Brain microvascular endothelial cell (primary cell): ENCODE measurements around the gene COL27A1.

Experiments
- DNase-seq: peaks from one replicate; pipeline ENCODE4 v3.0.0-alpha.2; 2020
- H3K27ac ChIP-seq: fragments of 250-450 bp; sonication (Bioruptor Pico); 2 replicates; pipeline ENCODE4 v1.5.1; 2020; ENCODE audit warnings: mild to moderate bottlenecking, moderate library complexity
- H3K27me3 ChIP-seq: fragments of 250-450 bp; sonication (Bioruptor Pico); replicated peaks from 2 replicates; pipeline ENCODE4 v1.5.1; 2020; ENCODE audit warnings: mild to moderate bottlenecking
- H3K36me3 ChIP-seq: fragments of 250-450 bp; sonication (Bioruptor Pico); replicated peaks from 2 replicates; pipeline ENCODE4 v1.5.1; 2020; ENCODE audit warnings: mild to moderate bottlenecking
- H3K4me3 ChIP-seq: 2 replicates; pipeline ENCODE4 v1.5.1; 2011; ENCODE audit warnings: low read depth, mild to moderate bottlenecking, control low read depth, low read length, moderate library complexity
- in situ Hi-C: cut with HindIII; loops from 2 replicates; pipeline ENCODE4 v1.10.0; 2017; ENCODE audit warnings: low sequenced_read_pairs, low pct_ligation_motif_present
- TF ChIP-seq, protein P1 (sequence below): IDR thresholded peaks from 2 replicates; pipeline ENCODE4 v1.5.1; 2011; ENCODE audit warnings: low read depth, mild to moderate bottlenecking, moderate library complexity, low read length, control low read depth, inconsistent platforms; ENCODE audit errors: missing control alignments

Gene COL27A1

DNA sequence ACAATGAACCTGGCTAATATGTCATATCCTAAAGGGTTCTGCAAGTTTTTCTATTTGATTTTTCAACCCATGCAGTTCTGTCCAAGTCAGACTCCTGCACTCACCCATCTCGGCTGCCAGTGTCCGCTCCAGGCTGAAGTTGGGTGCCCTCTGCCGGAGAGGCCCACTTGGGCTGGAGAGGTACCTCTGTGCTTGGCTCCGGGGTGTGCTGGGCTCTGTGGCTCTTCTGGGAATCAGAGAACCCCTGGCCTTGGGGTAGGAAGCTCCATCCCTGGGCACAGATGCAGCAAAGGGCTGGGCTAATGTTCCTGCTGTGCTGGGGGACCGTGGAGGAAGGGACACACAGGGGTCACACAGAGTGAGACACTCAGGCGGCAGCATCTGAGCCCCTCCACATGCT lies 200.5 kb downstream of the COL27A1 start:
- Histone ChIP-seq H3K4me3 (no peak overlapping the region), H3K27me3 (no peaks in the 10 kb centered on the region), H3K36me3 (peaks cover 42% of the 10 kb centered on the region), H3K27ac (no peak overlapping the region)
- in situ Hi-C loops, result no loop called here
- TF ChIP-seq, protein P1, sequence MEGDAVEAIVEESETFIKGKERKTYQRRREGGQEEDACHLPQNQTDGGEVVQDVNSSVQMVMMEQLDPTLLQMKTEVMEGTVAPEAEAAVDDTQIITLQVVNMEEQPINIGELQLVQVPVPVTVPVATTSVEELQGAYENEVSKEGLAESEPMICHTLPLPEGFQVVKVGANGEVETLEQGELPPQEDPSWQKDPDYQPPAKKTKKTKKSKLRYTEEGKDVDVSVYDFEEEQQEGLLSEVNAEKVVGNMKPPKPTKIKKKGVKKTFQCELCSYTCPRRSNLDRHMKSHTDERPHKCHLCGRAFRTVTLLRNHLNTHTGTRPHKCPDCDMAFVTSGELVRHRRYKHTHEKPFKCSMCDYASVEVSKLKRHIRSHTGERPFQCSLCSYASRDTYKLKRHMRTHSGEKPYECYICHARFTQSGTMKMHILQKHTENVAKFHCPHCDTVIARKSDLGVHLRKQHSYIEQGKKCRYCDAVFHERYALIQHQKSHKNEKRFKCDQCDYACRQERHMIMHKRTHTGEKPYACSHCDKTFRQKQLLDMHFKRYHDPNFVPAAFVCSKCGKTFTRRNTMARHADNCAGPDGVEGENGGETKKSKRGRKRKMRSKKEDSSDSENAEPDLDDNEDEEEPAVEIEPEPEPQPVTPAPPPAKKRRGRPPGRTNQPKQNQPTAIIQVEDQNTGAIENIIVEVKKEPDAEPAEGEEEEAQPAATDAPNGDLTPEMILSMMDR, result no peak
- no peak for DNase-seq

DNA sequence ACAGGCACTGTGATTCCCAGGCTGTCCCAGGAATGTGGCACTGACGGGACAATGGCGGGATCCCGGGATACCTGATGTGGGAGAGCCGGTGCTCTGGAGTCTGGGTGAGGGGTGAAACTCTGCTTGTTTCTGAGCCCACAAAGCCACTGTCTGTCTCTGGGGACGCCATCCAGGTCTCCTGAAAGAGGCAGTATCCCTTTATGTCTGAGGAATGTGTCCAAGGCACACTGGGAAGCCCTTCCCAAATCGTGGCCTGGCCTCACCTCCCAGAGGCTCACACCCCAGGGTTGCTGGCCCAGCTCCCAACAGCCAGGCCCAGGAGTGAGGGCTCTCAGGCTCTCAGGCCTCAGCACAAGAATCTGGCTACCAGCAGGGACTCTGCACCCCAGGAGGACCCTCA lies 201.5 kb downstream of the COL27A1 start:
- in situ Hi-C loops, result no loop called here
- TF ChIP-seq, protein P1, result no peak
- Histone ChIP-seq H3K27me3 (no peaks in the 10 kb centered on the region), H3K27ac (no peak overlapping the region), H3K36me3 (peaks cover 52% of the 10 kb centered on the region), H3K4me3 (no peak overlapping the region)
- DNase-seq, result no peak

DNA sequence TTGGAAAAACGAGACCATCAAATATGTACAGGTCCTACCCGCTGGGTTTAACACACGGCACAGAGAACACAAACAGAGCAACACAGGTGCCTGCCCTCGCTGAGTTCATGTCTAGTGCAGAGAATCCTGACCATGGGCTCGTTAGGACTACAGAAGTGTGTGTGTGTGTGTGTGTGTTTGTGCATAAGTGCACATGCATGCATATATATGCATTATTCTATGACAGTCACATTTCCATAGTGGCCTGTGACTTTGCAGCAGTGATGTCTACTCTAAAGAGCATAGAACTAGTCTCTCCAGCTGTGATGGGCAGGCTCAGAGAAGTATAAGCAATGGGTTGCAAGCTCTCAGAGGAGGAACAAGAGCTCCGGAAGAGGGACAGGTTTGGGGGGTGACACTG lies 202.0 kb downstream of the COL27A1 start:
- H3K36me3 ChIP-seq, result peaks cover 57% of the 10 kb centered on the region
- no peaks in the 10 kb centered on the region for H3K27me3 ChIP-seq
- DNase-seq, result no peak
- H3K4me3 ChIP-seq, result no peak overlapping the region
- H3K27ac ChIP-seq, result no peak overlapping the region
- in situ Hi-C loops, result no loop called here
- TF ChIP-seq, protein P1, result no peak

DNA sequence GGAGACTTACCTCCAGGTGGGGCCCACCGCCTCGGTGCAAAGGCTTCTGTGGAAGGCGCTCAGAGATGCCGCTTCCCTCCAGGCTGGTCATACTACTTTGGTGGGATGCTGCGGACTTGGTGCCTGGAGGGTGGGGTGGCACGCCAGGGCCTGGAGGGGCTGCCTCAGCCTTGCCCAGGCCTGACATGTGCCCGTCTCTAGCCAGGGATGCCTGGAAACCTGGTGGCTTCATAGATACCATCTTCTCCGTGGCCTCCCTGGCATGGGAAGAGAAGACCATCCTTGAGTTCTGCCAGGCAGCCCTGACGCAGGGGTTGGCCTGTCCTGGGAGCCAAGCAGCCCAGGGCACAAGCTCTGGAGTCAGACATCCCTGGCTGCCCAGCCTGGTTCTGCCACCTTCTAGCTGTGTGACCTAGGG lies 202.6 kb downstream of the COL27A1 start:
- in situ Hi-C loops, result no loop called here
- peaks cover 61% of the 10 kb centered on the region for H3K36me3 ChIP-seq

DNA sequence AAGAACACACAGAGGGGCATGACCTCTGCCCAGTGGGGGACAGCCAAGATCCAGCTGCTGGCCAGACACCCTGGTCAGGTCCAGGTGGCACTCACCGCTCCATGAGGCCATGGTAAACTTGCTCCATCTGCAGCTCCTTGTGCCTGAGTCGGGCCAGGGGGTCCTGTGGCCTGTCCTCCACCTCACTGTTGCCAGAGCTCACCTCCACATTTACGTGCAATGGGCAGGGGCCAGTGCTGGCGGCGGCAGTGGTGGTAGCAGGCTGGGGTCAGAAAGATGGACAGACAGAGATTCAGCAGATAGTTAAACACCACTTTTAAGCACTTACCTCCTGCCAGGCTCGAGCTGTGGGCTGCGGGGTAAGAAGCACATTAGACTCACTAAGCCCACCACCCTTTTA lies 204.5 kb downstream of the COL27A1 start:
- TF ChIP-seq, protein P1, result no peak
- in situ Hi-C loops, result no loop called here
- peaks cover 61% of the 10 kb centered on the region for H3K36me3 ChIP-seq
- H3K27me3 ChIP-seq, result no peaks in the 10 kb centered on the region
- H3K27ac ChIP-seq, result no peak overlapping the region
- H3K4me3 ChIP-seq, result no peak overlapping the region
- DNase-seq, result no peak

More for the DNA sequence above, 202.6 kb downstream of the COL27A1 start:
- TF ChIP-seq, protein P1, result no peak
- H3K27me3 ChIP-seq, result no peaks in the 10 kb centered on the region
- DNase-seq, result no peak
- H3K4me3 ChIP-seq, result no peak overlapping the region
- H3K27ac ChIP-seq, result no peak overlapping the region

DNA sequence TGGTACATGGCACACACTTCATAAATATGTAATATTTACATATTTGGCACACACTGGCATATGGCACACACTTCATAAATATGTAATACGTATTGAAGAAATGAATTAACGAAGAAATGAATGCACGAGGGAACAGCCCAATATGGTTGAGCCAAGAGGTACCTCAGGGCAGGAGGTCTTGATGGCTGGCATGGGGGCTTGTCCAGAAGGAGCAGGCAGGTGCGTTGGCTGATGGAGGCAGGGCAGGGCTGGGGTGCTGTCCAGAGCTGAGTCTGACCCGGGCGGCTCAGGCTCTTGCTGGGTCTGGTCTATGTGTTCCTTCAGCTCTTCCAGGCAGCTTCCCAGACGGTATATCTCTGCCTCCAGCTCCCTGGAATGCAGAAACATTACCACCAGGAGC lies 206.2 kb downstream of the COL27A1 start:
- no peak overlapping the region for H3K4me3 ChIP-seq
- TF ChIP-seq, protein P1, result no peak
- no peak for DNase-seq
- no peaks in the 10 kb centered on the region for H3K27me3 ChIP-seq
- H3K36me3 ChIP-seq, result peaks cover 60% of the 10 kb centered on the region
- in situ Hi-C loops, result no loop called here
- H3K27ac ChIP-seq, result no peak overlapping the region
